IMR-90 (cell line): Measurements from ENCODE around the gene RPUSD2. TPM values are rescaled to one million over a fixed set of nuclear protein-coding genes. Genes with fewer than 3 reads are reported as not detected.

Source experiments
- ATAC-seq: fragments of 200-7000 bp; cut with Tn5 transposase; 2 replicates; pipeline ENCODE4 v1.9.1; 2020; ENCODE audit warnings: low read depth, mild to moderate bottlenecking, moderate library complexity
- BruUV-seq: library from RNA; stranded (reverse); fragments of 400-500 nt; replicated peaks from 2 replicates; lab custom pipeline; 2021; lab: Mats Ljungman, UMichigan
- CTCF ChIA-PET: fragments of 300-600 bp; formaldehyde crosslinking; extraction: SDS; loops from one replicate; lab custom pipeline; 2021; ENCODE audit warnings: antibody characterized with exemption; lab: Yijun Ruan, JAX
- POLR2A ChIA-PET: fragments of 300-600 bp; sonication (Branson Sonifier 250); formaldehyde crosslinking; loops from one replicate; lab custom pipeline; 2022; ENCODE audit warnings: antibody characterized with exemption; ENCODE audit not compliant: unreplicated experiment; lab: Charles Lee
- DNase-seq: peaks from one replicate; pipeline ENCODE4 v3.0.0; 2013
- H2AFZ ChIP-seq: replicated peaks from 2 replicates; pipeline ENCODE3; 2013; ENCODE audit warnings: low read length, mild to moderate bottlenecking; ENCODE audit not compliant: poor library complexity
- H2AK5ac ChIP-seq: 2 replicates; pipeline ENCODE4 v1.6.1; 2013; ENCODE audit warnings: low read depth, low read length, inconsistent platforms
- H2AK9ac ChIP-seq: replicated peaks from 2 replicates; pipeline ENCODE3; 2013; ENCODE audit warnings: mild to moderate bottlenecking, low read depth, low read length, moderate library complexity; ENCODE audit not compliant: poor library complexity
- H2BK120ac ChIP-seq: 2 replicates; pipeline ENCODE4 v1.6.1; 2013; ENCODE audit warnings: low read depth, low read length, inconsistent platforms
- H2BK15ac ChIP-seq: 3 replicates; pipeline ENCODE4 v1.6.1; 2013; ENCODE audit warnings: low read depth, low read length, inconsistent platforms
- H2BK20ac ChIP-seq: 2 replicates; pipeline ENCODE4 v1.6.1; 2013; ENCODE audit warnings: low read depth, mild to moderate bottlenecking, inconsistent platforms, low read length, moderate library complexity
- H2BK5ac ChIP-seq: 2 replicates; pipeline ENCODE4 v1.6.1; 2013; ENCODE audit warnings: mild to moderate bottlenecking, low read depth, low read length, inconsistent platforms; ENCODE audit not compliant: poor library complexity, severe bottlenecking
- H3K14ac ChIP-seq: replicated peaks from 2 replicates; pipeline ENCODE4 v1.6.1; 2013; ENCODE audit warnings: low read depth, low read length, inconsistent platforms
- H3K18ac ChIP-seq: 2 replicates; pipeline ENCODE4 v1.6.1; 2013; ENCODE audit warnings: low read depth, low read length, control low read depth
- H3K23ac ChIP-seq: 2 replicates; pipeline ENCODE4 v1.6.1; 2013; ENCODE audit warnings: low read depth, low read length, inconsistent platforms
- H3K27ac ChIP-seq: 2 replicates; pipeline ENCODE4 v1.5.1; 2013; ENCODE audit warnings: mild to moderate bottlenecking, control low read depth, low read length; ENCODE audit not compliant: insufficient read depth
- H3K27me3 ChIP-seq: 2 replicates; pipeline ENCODE4 v1.6.1; 2013; ENCODE audit warnings: low read length; ENCODE audit not compliant: control insufficient read depth, insufficient read depth
- H3K36me3 ChIP-seq: 2 replicates; pipeline ENCODE4 v1.6.1; 2013; ENCODE audit warnings: low read length, mixed read lengths; ENCODE audit not compliant: control insufficient read depth, insufficient read depth
- H3K4ac ChIP-seq: 2 replicates; pipeline ENCODE4 v1.6.1; 2013; ENCODE audit warnings: low read depth, low read length, inconsistent platforms
- H3K4me1 ChIP-seq: 2 replicates; pipeline ENCODE4 v1.6.1; 2013; ENCODE audit warnings: low read length, mixed read lengths; ENCODE audit not compliant: control insufficient read depth, insufficient read depth
- H3K4me2 ChIP-seq: 2 replicates; pipeline ENCODE4 v1.6.1; 2013; ENCODE audit warnings: low read depth, mild to moderate bottlenecking, control low read depth, low read length, moderate library complexity
- H3K4me3 ChIP-seq: 2 replicates; pipeline ENCODE4 v1.5.1; 2013; ENCODE audit warnings: low read depth, mild to moderate bottlenecking, control low read depth, low read length, moderate library complexity; ENCODE audit not compliant: insufficient read depth
- H3K56ac ChIP-seq: 2 replicates; pipeline ENCODE4 v1.6.1; 2013; ENCODE audit warnings: low read length, inconsistent platforms; ENCODE audit not compliant: insufficient read depth; ENCODE audit errors: extremely low read depth
- H3K79me1 ChIP-seq, 2 experiments: 2 replicates each; pipeline ENCODE4 v1.6.1; 2013; ENCODE audit warnings: low read length in 2 of 2, inconsistent platforms in 1 of 2, low read depth in 1 of 2
- H3K9ac ChIP-seq: 2 replicates; pipeline ENCODE4 v1.6.1; 2013; ENCODE audit warnings: low read depth, low read length, control low read depth
- H3K9me1 ChIP-seq: 2 replicates; pipeline ENCODE4 v1.6.1; 2013; ENCODE audit warnings: low read length, inconsistent platforms; ENCODE audit not compliant: insufficient read depth
- H3K9me3 ChIP-seq: 2 replicates; pipeline ENCODE4 v1.6.1; 2013; ENCODE audit warnings: low read length; ENCODE audit not compliant: control insufficient read depth, insufficient read depth
- H4K20me1 ChIP-seq: 2 replicates; pipeline ENCODE4 v1.6.1; 2013; ENCODE audit warnings: low read length, inconsistent platforms; ENCODE audit not compliant: insufficient read depth
- H4K5ac ChIP-seq: 2 replicates; pipeline ENCODE4 v1.6.1; 2013; ENCODE audit warnings: mild to moderate bottlenecking, low read depth, low read length, control low read depth
- H4K8ac ChIP-seq, 2 experiments: 2 replicates each; pipeline ENCODE4 v1.6.1; 2013; ENCODE audit warnings: low read depth in 2 of 2, low read length in 2 of 2, control low read depth in 1 of 2, inconsistent platforms in 1 of 2
- H4K91ac ChIP-seq: 2 replicates; pipeline ENCODE4 v1.6.1; 2013; ENCODE audit warnings: low read depth, low read length, inconsistent platforms; ENCODE audit not compliant: insufficient read depth
- BHLHE40 ChIP-seq: fragments of 150-350 bp; IDR thresholded peaks from 2 replicates; pipeline ENCODE4 v1.6.1; 2016; ENCODE audit warnings: mild to moderate bottlenecking, low read depth, low read length
- CHD1 ChIP-seq: IDR thresholded peaks from 2 replicates; pipeline ENCODE4 v1.6.1; 2012; ENCODE audit warnings: low read depth, low read length, improper control_type of control experiment
- FOS ChIP-seq: fragments of 150-350 bp; IDR thresholded peaks from 2 replicates; pipeline ENCODE4 v1.6.1; 2016; ENCODE audit warnings: low read depth, low read length
- MAZ ChIP-seq: IDR thresholded peaks from 2 replicates; pipeline ENCODE4 v1.6.1; 2012; ENCODE audit warnings: low read depth, mild to moderate bottlenecking, low read length, improper control_type of control experiment, moderate library complexity, borderline replicate concordance
- MXI1 ChIP-seq: IDR thresholded peaks from 2 replicates; pipeline ENCODE4 v1.6.1; 2012; ENCODE audit warnings: low read depth, mild to moderate bottlenecking, low read length, moderate library complexity, borderline replicate concordance
- NFE2L2 ChIP-seq: fragments of 150-350 bp; IDR thresholded peaks from 2 replicates; pipeline ENCODE4 v1.6.1; 2016; ENCODE audit warnings: low read depth, mild to moderate bottlenecking, low read length
- RAD21 ChIP-seq: IDR thresholded peaks from 2 replicates; pipeline ENCODE4 v1.6.1; 2012; ENCODE audit warnings: low read length, improper control_type of control experiment
- RCOR1 ChIP-seq: IDR thresholded peaks from 2 replicates; pipeline ENCODE4 v1.6.1; 2012; ENCODE audit warnings: mild to moderate bottlenecking, low read length, improper control_type of control experiment; ENCODE audit not compliant: insufficient replicate concordance
- RFX5 ChIP-seq: IDR thresholded peaks from 2 replicates; pipeline ENCODE4 v1.8.0; 2012; ENCODE audit warnings: low read depth, mild to moderate bottlenecking, low read length, moderate library complexity
- WGBS, 2 experiments: methylation state at CpG; one replicate each; pipeline versions ENCODE4 v1.1.5 to v1.1.7; 2013; ENCODE audit warnings: missing lambda C conversion rate in 2 of 2; ENCODE audit not compliant: insufficient read length in 1 of 2; ENCODE audit errors: extremely low coverage in 2 of 2; 5-methylcytosine and 5-hydroxymethylcytosine counted together
- dilution Hi-C: fragments of 300-500 bp; cut with HindIII; formaldehyde crosslinking; loops from one replicate; pipeline ENCODE4 v1.14.3; 2018; ENCODE audit warnings: low sequenced_read_pairs; ENCODE audit not compliant: unreplicated experiment
- in situ Hi-C: fragments of 300-500 bp; cut with MboI; formaldehyde crosslinking; loops from 3 replicates; pipeline ENCODE4 v1.14.3; 2019; ENCODE audit warnings: low sequenced_read_pairs, inconsistent platforms, mixed read lengths
- intact Hi-C: fragments of 100-400 bp; cut with micrococcal nuclease; formaldehyde crosslinking; loops from 2 replicates; pipeline ENCODE4 v1.10.0; 2022
- polyA plus RNA-seq, 3 experiments: library from polyadenylated mRNA; depleted of rRNA; stranded (reverse); fragments of >200 nt; gene quantifications; 2 replicates each; pipeline ENCODE4 v1.2.3, GENCODE V29; 2012; ENCODE audit warnings: low replicate concordance in 1 of 3
- total RNA-seq: library from RNA; depleted of rRNA; stranded (reverse); fragments of >200 nt; gene quantifications from 2 replicates; pipeline ENCODE4 v1.2.3, GENCODE V29; 2012
- TF ChIP-seq, protein P1 (sequence below): conservative IDR thresholded peaks from 2 replicates; pipeline ENCODE4 v1.5.1; 2012; ENCODE audit warnings: mild to moderate bottlenecking, low read depth, low read length, improper control_type of control experiment
- TF ChIP-seq, protein P2 (sequence below): fragments of 150-350 bp; IDR thresholded peaks from 2 replicates; pipeline ENCODE4 v1.6.1; 2017; ENCODE audit warnings: mild to moderate bottlenecking, antibody characterized with exemption, low read length, low read depth

Gene RPUSD2
- total and polyA plus RNA-seq, 2 of the 4 experiments (the other 2 are of a cell fraction): 7.4 to 13.4 TPM

DNA sequence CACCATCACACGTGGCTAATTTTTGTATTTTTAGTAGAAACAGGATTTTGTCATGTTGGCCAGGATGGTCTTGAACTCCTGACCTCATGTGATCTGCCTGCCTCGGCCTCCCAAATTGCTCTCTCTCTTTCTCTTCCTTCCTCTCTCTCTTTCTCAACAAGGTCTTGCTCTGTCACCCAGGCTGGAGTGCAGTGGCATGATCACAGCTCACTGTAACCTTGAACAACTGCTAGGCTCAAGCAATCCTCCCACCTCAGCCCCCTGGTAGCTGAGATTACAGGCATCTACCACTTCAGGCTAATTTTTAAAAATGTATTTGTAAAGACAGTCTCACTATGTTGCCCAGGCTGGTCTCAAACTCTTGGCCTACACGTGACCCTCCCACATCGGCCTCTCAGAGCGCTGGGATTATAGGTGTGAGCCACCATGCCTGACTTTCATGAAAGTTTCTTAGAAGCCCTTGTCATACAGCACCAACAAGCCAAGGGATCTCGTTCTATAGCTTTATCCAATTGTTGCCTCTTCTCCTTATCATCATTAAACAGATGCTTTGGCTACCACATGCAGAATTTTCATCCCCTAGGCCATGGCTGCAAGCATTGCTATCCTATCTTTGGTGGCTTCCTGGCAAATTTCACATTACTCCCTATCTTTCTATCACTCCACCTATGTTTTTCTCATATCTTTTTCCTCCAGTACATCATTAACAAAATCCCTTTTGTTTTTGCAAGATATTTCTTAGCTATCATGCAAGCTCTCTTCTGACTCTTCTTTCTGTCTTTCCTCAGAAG is 10.0 kb upstream of the RPUSD2 start:
- Histone ChIP-seq H4K8ac (no peak overlapping the region), H3K27ac (no peak overlapping the region), H3K27me3 (no peaks in the 10 kb centered on the region), H3K4me1 (no peaks in the 10 kb centered on the region), H2BK5ac (no peak overlapping the region), H3K9ac (no peak overlapping the region), H3K14ac (no peak overlapping the region), H3K9me3 (no peaks in the 10 kb centered on the region), H2AK9ac (no peak overlapping the region), H2BK15ac (no peak overlapping the region), H4K91ac (no peak overlapping the region), H3K23ac (no peak overlapping the region), H2AK5ac (no peak overlapping the region), H2BK120ac (no peak overlapping the region), H3K18ac (no peak overlapping the region), H2AFZ (no peak overlapping the region), H3K36me3 (peaks cover 6% of the 10 kb centered on the region), H3K4me3 (no peak overlapping the region), H3K79me1 (peaks cover 10 to 30% of the 10 kb centered on the region in 2 experiments), H3K4me2 (no peak overlapping the region), H2BK20ac (no peak overlapping the region), H4K5ac (no peak overlapping the region), H4K20me1 (no peaks in the 10 kb centered on the region), H3K4ac (no peak overlapping the region), H3K56ac (no peak overlapping the region), H3K9me1 (0 out of 2 replicates have a peak, but pooled peaks cover 5% of the 10 kb centered on the region)
- no peak for DNase-seq
- dilution Hi-C loops (no loop called here), in situ Hi-C loops (no loop called here), intact Hi-C loops (no loop called here)
- WGBS, 2 experiments: 96% methylated on average over 4 of the region's 6 CpGs; no CpG with 5 or more reads in 1 of the 2 experiments
- POLR2A ChIA-PET: no interaction called here
- no peak for ATAC-seq
- TF ChIP-seq FOS (no peak), RFX5 (no peak), NFE2L2 (no peak), MAZ (no peak), BHLHE40 (no peak), CHD1 (no peak), MXI1 (no peak), RAD21 (no peak), RCOR1 (no peak)
- TF ChIP-seq, protein P1, sequence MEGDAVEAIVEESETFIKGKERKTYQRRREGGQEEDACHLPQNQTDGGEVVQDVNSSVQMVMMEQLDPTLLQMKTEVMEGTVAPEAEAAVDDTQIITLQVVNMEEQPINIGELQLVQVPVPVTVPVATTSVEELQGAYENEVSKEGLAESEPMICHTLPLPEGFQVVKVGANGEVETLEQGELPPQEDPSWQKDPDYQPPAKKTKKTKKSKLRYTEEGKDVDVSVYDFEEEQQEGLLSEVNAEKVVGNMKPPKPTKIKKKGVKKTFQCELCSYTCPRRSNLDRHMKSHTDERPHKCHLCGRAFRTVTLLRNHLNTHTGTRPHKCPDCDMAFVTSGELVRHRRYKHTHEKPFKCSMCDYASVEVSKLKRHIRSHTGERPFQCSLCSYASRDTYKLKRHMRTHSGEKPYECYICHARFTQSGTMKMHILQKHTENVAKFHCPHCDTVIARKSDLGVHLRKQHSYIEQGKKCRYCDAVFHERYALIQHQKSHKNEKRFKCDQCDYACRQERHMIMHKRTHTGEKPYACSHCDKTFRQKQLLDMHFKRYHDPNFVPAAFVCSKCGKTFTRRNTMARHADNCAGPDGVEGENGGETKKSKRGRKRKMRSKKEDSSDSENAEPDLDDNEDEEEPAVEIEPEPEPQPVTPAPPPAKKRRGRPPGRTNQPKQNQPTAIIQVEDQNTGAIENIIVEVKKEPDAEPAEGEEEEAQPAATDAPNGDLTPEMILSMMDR: no peak
- TF ChIP-seq, protein P2, sequence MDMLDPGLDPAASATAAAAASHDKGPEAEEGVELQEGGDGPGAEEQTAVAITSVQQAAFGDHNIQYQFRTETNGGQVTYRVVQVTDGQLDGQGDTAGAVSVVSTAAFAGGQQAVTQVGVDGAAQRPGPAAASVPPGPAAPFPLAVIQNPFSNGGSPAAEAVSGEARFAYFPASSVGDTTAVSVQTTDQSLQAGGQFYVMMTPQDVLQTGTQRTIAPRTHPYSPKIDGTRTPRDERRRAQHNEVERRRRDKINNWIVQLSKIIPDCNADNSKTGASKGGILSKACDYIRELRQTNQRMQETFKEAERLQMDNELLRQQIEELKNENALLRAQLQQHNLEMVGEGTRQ: no peak
- BruUV-seq: no TSS peak
- CTCF ChIA-PET: no interaction called here
